ENCODE results near the gene TAF1A.

TAF1A gene

GRCh38 chr1:222529916-222530315 is 59.8 kb downstream of the TAF1A start:
- DNase-seq = no peak

- DNase-seq = no peak
Measured at GRCh38 chr1:222529181-222529580, 60.6 kb downstream of the TAF1A start.

- no peak for DNase-seq
Measured at GRCh38 chr1:222525951-222526350, 63.8 kb downstream of the TAF1A start.

GRCh38 chr1:222523852-222524251 is 65.9 kb downstream of the TAF1A start:
- DNase-seq = no peak

GRCh38 chr1:222522105-222522915 is 67.4 kb downstream of the TAF1A start:
- no peak for DNase-seq

DNA sequence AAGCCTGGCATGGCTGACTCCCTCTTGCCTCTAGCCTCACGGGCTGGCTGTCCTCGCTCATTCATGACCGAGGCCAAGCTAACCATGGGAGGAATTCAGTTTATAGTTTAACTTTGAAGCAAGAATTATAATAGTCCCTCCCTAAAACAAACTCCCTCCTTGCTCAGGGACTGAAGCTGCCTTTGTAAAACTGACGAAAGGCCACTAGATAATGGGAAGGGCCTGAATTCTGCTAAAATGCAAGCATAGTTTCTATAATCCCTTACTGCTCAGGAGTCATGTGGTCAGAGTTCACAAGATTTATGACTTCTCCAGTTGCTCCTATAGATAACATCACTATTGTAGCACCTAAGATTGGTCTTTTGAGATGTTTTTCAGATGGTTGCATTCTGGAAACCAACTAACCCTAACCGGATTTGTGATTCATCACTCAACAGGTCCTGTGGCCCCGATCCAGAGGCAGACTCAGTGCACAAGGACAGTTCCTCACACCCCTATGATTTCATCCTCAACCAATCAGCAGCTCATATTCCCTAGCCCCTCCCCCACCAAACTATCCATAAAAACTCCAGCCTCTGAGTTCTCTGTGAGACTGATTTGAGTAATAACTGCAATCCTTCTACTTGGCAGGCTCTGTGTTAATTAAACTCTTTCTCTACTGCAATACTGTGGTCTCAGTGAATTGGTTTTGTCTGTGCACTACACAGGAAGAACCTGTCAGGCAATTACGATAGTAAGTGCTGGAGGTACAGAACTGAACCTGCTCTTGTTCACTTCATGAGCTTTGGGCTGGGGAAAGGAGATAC is 68.2 kb downstream of the TAF1A start:
- DNase-seq = no peak

Measured in NCI-H524 treated with DMSO at 0.1 percent for 48 hours (cell line).